A549 treated with ZK216348 at 1 μM for 4 hours (cell line): ENCODE data around the gene KCNN3. TPM values are rescaled to one million over a fixed set of nuclear protein-coding genes. Genes with fewer than 3 reads are reported as not detected.

Source experiments
- total RNA-seq: library from RNA; stranded (reverse); fragments of 200-300 nt; extraction: Qiagen RNA extraction; gene quantifications from 5 replicates; pipeline ENCODE4 v1.2.3, GENCODE V29; 2022; ENCODE audit warnings: low read depth

The KCNN3 gene
- total RNA-seq, result 0.01 to 0.09 TPM (median 0.07 TPM) in 4 of 5 replicates, not detected in the other

GRCh38 chr1:154870115-154870571 is at the start of gene KCNN3:
TSS of gene KCNN3 (minus strand) at chr1:154870281. CDS start at chr1:154869964, 317 bp downstream.

Other genes with a start within 250 kb of the KCNN3 start
- 35.1 to 45.6 TPM (median 42.4 TPM) in 5 replicates for gene PMVK, start 66.4 kb upstream of the KCNN3 start, total RNA-seq
- 9.6 to 16.8 TPM (median 14.3 TPM) in 5 replicates for gene PBXIP1, start 85.8 kb upstream of the KCNN3 start, total RNA-seq
- gene PYGO2, start 91.5 kb upstream of the KCNN3 start, total RNA-seq, result 17.3 to 25.2 TPM (median 22.8 TPM) in 5 replicates
- gene SHC1, start 100.5 kb upstream of the KCNN3 start, total RNA-seq, result 127 to 198 TPM (median 190 TPM) in 5 replicates
- gene CKS1B, start 104.4 kb upstream of the KCNN3 start, total RNA-seq, result 315 to 374 TPM (median 341 TPM) in 5 replicates
- 32.7 to 48.4 TPM (median 44.8 TPM) in 5 replicates for gene FLAD1, start 113.1 kb upstream of the KCNN3 start, total RNA-seq
- not detected in 5 replicates for gene LENEP, start 123.3 kb upstream of the KCNN3 start, total RNA-seq
- gene ZBTB7B, start 132.5 kb upstream of the KCNN3 start, total RNA-seq, result 23.6 to 45.7 TPM (median 42.3 TPM) in 5 replicates
- 0.47 to 0.72 TPM (median 0.64 TPM) in 4 of 5 replicates, not detected in the other for gene DCST2, start 163.5 kb upstream of the KCNN3 start, total RNA-seq
- gene DCST1, start 163.5 kb upstream of the KCNN3 start, total RNA-seq, result not detected in 5 replicates
- gene ADAM15, start 181.0 kb upstream of the KCNN3 start, total RNA-seq, result 43.4 to 105 TPM (median 89.4 TPM) in 5 replicates
- gene EFNA4, start 193.5 kb upstream of the KCNN3 start, total RNA-seq, result 7.5 to 11.6 TPM (median 10.4 TPM) in 5 replicates
- gene EFNA3, start 208.6 kb upstream of the KCNN3 start, total RNA-seq, result 5.0 to 6.2 TPM (median 5.8 TPM) in 5 replicates